ENCODE measurements around the gene ESRRG.

Gene ESRRG

DNA sequence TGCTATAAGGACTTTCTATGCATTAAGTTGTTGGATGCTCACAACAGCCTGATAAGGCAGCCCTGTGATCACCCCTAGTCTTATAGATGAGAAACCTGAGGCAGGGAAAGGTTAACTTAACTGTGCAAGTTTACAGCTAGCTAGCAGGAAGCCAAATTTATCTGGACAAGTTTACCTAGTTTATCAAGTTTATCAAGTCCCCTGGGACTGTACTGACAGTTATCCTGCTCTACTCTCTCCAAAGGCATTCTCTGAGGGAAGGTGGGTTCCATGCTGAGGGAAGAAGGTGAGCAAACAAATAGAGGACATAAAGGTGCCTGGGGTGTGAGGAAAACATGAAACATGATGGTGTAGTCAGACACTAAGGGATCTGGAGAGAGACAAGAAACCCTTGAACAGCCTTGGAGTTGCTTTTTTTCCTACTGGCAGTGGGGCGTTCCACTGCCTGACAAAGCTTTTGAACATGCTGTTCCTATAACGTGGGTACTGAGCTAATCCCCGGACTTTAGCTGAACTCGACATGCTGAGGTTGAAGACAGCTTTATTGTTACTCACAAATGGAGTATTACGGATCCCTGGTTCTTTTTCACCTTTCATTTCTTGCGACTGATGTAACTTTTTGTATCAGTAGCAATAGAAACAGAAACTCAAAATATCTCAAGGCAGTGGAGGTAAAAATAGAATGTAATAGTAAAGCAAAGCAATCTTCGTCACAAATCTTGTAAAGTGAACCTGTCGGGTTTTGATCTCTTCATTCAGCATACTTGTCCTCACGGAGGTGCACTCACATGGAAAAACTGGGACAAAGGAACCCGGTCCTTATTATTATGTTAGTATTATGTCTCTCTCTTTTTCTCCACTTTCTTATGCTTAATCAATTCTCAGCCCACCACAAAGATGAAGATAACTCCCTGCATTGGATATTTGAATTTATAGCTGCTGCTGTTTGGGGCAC is 42.4 kb upstream of the ESRRG start:
- peak; percentile 55 for DNase-seq
- Histone ChIP-seq H3K9me2 (replicated peaks; ENCODE audit: insufficient read depth, low read length) (no peaks in the 10 kb centered on the region), H2AFZ (ENCODE audit: low read length) (peak overlapping the region; percentile 73)

DNA sequence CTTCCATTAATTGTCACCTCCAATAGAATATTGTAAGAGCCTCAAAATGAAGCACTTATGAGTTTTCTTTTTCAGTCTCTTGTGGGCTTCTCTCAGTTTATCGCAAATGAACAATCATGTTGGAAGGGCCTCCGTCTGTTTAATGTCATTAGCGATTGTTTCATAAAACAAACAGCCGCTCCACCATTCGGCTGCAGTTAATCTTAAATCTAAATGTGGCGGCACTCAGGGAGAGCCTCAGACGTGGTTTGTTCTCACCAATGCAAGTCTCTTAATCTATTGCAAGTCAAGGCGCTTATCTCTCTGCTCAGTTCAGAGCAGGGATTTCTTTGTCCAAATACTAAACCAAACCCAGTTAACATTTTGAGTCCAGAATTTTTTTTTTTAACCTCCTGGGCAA is 34.9 kb upstream of the ESRRG start:
- H3K27me3 ChIP-seq (replicated peaks; ENCODE audit: insufficient read depth, low read length) = no peaks in the 10 kb centered on the region
- H3K4me2 ChIP-seq (ENCODE audit: low read depth, low read length) = no peak overlapping the region
- H3K27ac ChIP-seq (ENCODE audit: low read length) = no peak overlapping the region
- H3K4me1 ChIP-seq (ENCODE audit: low read length) = no peaks in the 10 kb centered on the region
- no peaks in the 10 kb centered on the region for H3F3A ChIP-seq (ENCODE audit: insufficient read depth, low read length)
- no peaks in the 10 kb centered on the region for H4K20me1 ChIP-seq (ENCODE audit: insufficient read depth, low read length)
- no peak overlapping the region for H2AFZ ChIP-seq (ENCODE audit: low read length)
- TF ChIP-seq EZH2phosphoT487 (IDR thresholded peaks at IDR 0.05; ENCODE audit: low read length) (no peak), EZH2 (optimal IDR thresholded peaks at IDR 0.05; ENCODE audit: low read depth, low read length) (no peak)
- TF ChIP-seq, protein P1, sequence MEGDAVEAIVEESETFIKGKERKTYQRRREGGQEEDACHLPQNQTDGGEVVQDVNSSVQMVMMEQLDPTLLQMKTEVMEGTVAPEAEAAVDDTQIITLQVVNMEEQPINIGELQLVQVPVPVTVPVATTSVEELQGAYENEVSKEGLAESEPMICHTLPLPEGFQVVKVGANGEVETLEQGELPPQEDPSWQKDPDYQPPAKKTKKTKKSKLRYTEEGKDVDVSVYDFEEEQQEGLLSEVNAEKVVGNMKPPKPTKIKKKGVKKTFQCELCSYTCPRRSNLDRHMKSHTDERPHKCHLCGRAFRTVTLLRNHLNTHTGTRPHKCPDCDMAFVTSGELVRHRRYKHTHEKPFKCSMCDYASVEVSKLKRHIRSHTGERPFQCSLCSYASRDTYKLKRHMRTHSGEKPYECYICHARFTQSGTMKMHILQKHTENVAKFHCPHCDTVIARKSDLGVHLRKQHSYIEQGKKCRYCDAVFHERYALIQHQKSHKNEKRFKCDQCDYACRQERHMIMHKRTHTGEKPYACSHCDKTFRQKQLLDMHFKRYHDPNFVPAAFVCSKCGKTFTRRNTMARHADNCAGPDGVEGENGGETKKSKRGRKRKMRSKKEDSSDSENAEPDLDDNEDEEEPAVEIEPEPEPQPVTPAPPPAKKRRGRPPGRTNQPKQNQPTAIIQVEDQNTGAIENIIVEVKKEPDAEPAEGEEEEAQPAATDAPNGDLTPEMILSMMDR (IDR thresholded peaks at IDR 0.05; ENCODE audit: low read length) = no peak
- no peaks in the 10 kb centered on the region for H3K9me3 ChIP-seq (replicated peaks; ENCODE audit: insufficient read depth, low read length)
- no peaks in the 10 kb centered on the region for H3K79me2 ChIP-seq (ENCODE audit: low read length)
- DNase-seq = no peak
- no peaks in the 10 kb centered on the region for H3K36me3 ChIP-seq (replicated peaks; ENCODE audit: insufficient read depth, low read length)
- no peak overlapping the region for H3K4me3 ChIP-seq (ENCODE audit: low read length)
- H3K9ac ChIP-seq (ENCODE audit: low read length) = no peak overlapping the region
- no peaks in the 10 kb centered on the region for H3K9me2 ChIP-seq (replicated peaks; ENCODE audit: insufficient read depth, low read length)

More for the DNA sequence above, 42.4 kb upstream of the ESRRG start:
- H3K27ac ChIP-seq (ENCODE audit: low read length) = peak overlapping the region; percentile 42; the same call in 1 of the 2 replicates
- H3K4me1 ChIP-seq (ENCODE audit: low read length) = peaks cover 7% of the 10 kb centered on the region; the same call in 1 of the 2 replicates
- no peaks in the 10 kb centered on the region for H3K9me3 ChIP-seq (replicated peaks; ENCODE audit: insufficient read depth, low read length)
- peak overlapping the region; percentile 72 for H3K4me2 ChIP-seq (ENCODE audit: low read depth, low read length)
- no peaks in the 10 kb centered on the region for H3F3A ChIP-seq (ENCODE audit: insufficient read depth, low read length)
- no peaks in the 10 kb centered on the region for H3K79me2 ChIP-seq (ENCODE audit: low read length)
- no peaks in the 10 kb centered on the region for H3K36me3 ChIP-seq (replicated peaks; ENCODE audit: insufficient read depth, low read length)
- TF ChIP-seq EZH2 (optimal IDR thresholded peaks at IDR 0.05; ENCODE audit: low read depth, low read length) (no peak), EZH2phosphoT487 (IDR thresholded peaks at IDR 0.05; ENCODE audit: low read length) (no peak)
- TF ChIP-seq, protein P1 (IDR thresholded peaks at IDR 0.05; ENCODE audit: low read length) = no peak
- no peaks in the 10 kb centered on the region for H4K20me1 ChIP-seq (ENCODE audit: insufficient read depth, low read length)
- no peaks in the 10 kb centered on the region for H3K27me3 ChIP-seq (replicated peaks; ENCODE audit: insufficient read depth, low read length)
- H3K9ac ChIP-seq (ENCODE audit: low read length) = peak overlapping the region; percentile 15; the same call in 1 of the 2 replicates
- H3K4me3 ChIP-seq (ENCODE audit: low read length) = peak overlapping the region; percentile 22

DNA sequence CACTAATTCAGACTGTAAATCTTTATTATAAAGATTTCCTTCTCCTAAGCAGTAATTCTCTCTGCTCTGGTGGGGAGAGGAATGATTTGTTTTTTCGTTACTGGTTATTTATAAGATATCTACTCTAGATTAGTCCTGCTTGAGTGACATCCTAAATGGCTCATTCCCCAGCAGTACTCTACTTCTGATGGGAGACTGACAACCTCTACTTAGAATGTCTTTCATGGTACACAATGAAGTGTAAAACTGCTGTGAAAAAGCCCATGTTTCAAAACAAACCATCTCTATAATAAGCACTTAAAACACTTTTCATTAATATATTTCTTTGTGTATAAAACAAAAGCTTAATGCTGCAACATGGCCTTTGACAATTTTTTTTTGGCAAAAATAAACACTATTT is 33.9 kb upstream of the ESRRG start:
- Histone ChIP-seq H3K27me3 (replicated peaks; ENCODE audit: insufficient read depth, low read length) (no peaks in the 10 kb centered on the region), H3K4me3 (ENCODE audit: low read length) (no peak overlapping the region), H3K4me2 (ENCODE audit: low read depth, low read length) (no peak overlapping the region), H3K4me1 (ENCODE audit: low read length) (no peaks in the 10 kb centered on the region), H3K9me2 (replicated peaks; ENCODE audit: insufficient read depth, low read length) (no peaks in the 10 kb centered on the region), H4K20me1 (ENCODE audit: insufficient read depth, low read length) (no peaks in the 10 kb centered on the region), H3K36me3 (replicated peaks; ENCODE audit: insufficient read depth, low read length) (no peaks in the 10 kb centered on the region), H3F3A (ENCODE audit: insufficient read depth, low read length) (no peaks in the 10 kb centered on the region), H3K79me2 (ENCODE audit: low read length) (no peaks in the 10 kb centered on the region), H3K9ac (ENCODE audit: low read length) (no peak overlapping the region), H3K27ac (ENCODE audit: low read length) (no peak overlapping the region), H3K9me3 (replicated peaks; ENCODE audit: insufficient read depth, low read length) (no peaks in the 10 kb centered on the region), H2AFZ (ENCODE audit: low read length) (no peak overlapping the region)
- no peak for DNase-seq
- TF ChIP-seq EZH2 (optimal IDR thresholded peaks at IDR 0.05; ENCODE audit: low read depth, low read length) (no peak), EZH2phosphoT487 (IDR thresholded peaks at IDR 0.05; ENCODE audit: low read length) (no peak)
- TF ChIP-seq, protein P1 (IDR thresholded peaks at IDR 0.05; ENCODE audit: low read length) = no peak

Measured in MM.1S (cell line).